HG02642 (cell line): ENCODE data around the gene SPATA7.
"Not testable (repeated sequence)": the region's sequence is repeated elsewhere in the genome, so short reads cannot be mapped to it uniquely, and the experiment has no call there.

Experiments
- ATAC-seq: cut with Tn5 transposase; IDR thresholded peaks from one replicate; pipeline ENCODE4 v1.9.1; 2021; ENCODE audit warnings: mild to moderate bottlenecking; ENCODE audit not compliant: unreplicated experiment, poor library complexity

The SPATA7 gene, protein sequence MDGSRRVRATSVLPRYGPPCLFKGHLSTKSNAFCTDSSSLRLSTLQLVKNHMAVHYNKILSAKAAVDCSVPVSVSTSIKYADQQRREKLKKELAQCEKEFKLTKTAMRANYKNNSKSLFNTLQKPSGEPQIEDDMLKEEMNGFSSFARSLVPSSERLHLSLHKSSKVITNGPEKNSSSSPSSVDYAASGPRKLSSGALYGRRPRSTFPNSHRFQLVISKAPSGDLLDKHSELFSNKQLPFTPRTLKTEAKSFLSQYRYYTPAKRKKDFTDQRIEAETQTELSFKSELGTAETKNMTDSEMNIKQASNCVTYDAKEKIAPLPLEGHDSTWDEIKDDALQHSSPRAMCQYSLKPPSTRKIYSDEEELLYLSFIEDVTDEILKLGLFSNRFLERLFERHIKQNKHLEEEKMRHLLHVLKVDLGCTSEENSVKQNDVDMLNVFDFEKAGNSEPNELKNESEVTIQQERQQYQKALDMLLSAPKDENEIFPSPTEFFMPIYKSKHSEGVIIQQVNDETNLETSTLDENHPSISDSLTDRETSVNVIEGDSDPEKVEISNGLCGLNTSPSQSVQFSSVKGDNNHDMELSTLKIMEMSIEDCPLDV

DNA sequence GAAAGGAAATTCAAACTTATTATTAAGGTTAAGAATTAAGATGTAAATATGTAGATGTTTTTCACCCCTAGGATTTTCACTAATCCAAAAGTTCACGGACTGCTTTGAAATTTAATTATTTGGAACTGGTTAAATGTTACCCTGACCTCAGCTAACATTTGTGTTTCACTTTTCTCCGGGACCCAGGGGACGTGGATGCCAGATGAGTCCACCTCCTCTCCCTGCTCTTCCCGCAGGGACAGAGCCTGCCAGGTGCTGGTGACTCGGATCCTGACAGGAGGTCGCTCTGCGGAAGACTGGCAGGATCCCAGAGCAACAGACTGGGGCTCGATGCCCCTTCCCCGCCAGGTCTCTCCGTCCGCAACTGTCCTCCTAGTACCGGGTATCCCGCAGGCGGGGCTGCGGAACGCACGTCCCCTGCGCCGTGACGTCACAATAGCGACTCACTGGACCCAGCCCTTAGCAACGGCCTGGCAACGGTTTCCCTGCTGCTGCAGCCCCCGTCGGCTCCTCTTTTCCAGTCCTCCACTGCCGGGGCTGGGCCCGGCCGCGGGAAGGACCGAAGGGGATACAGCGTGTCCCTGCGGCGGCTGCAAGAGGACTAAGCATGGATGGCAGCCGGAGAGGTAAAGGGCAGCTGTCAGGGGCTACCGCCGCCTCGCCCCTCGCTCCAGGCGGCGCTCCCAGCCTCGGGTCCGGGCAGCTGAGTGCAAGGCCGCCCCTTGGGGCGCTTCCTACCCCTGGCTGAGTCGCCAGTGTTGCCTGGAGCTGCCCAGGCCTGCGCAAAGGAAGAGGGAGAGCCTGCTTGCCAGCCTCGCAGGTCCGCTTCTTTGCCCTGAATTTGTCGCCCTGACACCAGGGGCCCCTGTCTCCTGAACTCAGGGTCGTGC lies at the start of gene SPATA7:
SPATA7 (plus strand) TSS at position 446 of the 890 bp plus-strand sequence; CDS start at position 608, 162 bp downstream.
- peak; percentile 100 for ATAC-seq

DNA sequence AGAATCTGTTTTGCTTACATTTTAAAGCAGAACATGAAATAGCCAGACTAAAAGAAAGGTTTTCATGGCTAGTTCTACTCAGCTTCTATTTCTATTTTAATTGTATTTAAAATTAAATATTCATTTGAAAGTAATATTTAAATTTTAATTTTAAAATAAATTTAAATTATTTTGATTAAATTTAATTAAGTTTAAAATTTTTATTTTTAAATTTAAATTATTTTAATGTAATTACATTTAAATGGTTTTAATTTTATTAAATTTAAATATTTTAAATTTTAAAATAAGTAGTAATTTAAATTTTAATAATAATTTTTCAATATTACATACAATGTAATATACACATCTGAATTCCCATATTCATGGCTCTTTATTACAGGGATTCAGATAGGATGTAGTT lies 45.1 kb upstream of the SPATA7 start:
- ATAC-seq = no peak

DNA sequence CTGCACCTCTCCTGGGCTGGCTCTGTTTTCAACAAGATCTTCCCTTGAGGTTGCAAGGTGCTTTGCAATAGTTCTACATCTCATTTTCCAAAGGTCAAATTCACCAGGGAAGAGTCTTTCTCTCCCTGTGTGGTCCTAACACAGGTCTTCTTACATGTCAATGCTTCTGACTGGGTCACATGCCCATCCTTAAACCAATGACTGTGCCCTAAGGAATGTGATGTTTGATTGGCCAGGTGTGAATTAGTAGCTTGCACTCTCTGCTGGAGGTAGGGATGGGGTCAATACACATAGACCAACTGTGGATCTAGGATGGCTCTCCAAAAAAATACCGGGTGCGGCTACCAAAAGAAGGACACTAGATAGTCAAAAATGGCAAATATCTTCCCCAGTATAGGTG lies 42.5 kb upstream of the SPATA7 start:
- no peak for ATAC-seq

DNA sequence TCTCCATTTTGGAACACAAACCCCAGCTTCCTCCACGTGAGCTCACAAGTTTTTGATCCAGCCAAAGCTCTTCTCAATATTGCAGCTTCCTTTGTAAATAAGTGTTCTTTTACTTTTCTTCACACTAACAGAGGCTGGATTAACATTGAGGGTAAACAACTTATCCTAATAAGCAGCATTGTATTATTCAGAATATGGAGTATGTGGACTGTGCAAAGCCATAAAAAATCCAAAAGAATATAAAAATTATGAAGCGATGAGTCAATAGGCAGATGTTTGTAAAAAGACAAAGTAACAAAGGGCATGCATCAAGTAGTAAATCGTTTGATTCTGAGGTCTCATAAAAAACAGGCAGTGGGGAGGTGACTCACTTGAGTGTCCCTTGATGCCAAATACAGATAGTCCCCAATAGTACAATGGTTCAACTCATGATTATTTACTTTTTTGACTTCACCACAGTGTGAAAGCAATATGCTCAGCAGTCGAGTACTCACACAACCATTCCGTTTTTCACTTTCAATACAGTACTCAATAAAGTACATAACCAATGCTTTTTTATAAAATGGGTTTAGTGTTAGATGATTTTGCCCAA lies 39.3 kb upstream of the SPATA7 start:
- no peak for ATAC-seq

DNA sequence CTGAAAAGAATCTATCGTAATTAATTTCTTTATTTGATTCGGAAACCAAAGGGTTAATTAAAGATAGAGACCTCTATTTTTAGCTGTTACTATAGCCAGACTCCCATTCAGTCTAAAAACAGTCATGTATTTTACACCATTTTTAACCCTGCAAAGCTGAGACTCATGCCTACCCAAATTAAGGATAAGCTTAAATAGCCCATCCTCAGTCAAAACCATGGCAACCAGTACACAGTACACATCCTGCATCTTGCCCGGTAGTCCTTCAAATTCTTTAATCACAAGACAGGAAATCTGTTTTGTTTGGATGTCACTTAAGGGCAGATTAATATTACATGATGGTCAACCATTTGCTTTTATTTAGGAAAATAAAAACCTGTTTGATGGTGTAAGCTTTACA lies 36.9 kb upstream of the SPATA7 start:
- ATAC-seq = no peak

DNA sequence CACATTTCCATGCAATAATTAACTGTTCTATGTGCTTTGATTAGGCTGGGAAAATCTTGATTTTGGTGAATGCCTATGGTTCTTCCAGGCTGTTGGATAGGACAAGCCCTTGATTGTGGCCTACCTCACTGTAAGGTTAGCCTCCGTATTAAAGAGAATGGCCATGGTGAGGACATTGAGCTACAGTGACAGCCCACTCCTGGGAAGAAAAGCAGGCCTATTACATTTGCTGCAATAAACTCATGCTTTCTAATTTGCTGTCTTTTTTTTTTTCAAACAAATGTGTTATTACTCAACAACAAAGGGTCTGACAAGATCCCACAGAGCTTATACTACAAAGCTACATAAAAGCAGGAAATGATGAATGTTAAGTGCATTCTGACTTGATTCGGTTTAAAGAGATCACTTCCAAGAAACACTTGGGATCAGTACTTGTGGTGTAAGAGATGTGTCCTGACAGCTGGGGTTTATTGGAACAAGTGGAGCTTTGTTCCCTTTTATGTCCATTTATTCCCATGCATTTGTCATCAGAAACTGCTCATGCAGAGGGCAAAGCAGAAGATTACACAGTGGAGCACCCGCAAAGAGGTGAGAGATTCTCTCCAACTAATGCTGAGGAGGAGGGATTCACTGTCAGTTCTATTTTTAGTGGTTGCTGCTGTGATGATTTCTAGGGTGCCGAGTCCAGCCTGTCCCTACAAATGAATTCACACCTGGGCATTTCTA lies 33.3 kb upstream of the SPATA7 start:
- ATAC-seq = no peak

DNA sequence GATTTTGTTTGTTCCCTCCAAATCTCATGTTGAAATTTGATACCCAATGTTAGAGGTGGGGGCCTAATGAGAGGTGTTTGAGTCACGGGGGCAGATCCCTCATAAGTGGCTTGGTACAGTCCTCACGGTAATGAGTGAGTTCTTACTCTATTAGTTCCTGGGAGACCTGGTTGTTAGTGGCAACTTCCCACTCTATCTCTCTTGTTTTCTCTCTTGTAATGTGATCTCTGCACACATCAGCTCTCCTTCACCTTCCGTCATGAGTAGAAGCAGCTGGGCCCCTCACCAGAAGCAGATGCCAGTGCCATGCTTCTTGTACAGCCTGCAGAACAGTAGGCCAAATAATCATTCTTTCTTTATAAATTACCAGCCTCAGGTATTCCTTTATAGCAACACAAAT lies 32.8 kb upstream of the SPATA7 start:
- ATAC-seq = no peak

DNA sequence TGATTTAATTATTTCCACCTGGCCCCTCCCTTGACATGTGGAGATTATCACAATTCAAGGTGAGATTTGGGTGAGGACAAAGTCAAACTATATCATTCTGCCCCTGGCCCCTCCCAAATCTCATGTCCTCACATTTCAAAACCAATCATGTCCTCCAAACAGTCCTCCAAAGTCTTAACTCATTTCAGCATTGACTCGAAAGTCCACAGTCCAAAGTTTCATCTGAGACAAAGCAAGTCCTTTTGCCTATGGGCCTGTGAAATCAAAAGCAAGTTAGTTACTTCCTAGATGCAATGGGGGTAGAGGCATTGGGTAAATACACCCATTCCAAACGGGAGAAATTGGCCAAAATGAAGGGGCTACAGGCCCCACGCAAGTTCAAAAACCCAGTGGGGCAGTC lies 31.1 kb upstream of the SPATA7 start:
- ATAC-seq = no peak

DNA sequence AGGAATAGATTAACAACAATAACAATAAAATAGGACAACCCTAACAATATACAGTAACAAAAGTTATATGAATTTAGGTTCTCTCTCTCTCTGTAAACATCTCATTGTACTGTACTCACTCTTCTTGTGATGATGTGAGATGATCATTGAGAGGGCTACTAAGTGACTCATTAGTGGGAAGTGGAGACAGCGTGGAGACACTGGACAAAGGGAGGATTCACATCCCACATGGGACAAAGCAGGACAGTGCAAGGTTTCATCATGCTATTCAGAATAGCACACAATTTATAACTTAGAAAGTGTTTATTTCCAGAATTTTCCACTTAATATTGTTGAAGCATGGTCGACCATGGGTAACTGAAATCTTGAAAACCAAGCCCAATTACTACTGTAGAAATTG lies 26.0 kb upstream of the SPATA7 start:
- no peak for ATAC-seq

DNA sequence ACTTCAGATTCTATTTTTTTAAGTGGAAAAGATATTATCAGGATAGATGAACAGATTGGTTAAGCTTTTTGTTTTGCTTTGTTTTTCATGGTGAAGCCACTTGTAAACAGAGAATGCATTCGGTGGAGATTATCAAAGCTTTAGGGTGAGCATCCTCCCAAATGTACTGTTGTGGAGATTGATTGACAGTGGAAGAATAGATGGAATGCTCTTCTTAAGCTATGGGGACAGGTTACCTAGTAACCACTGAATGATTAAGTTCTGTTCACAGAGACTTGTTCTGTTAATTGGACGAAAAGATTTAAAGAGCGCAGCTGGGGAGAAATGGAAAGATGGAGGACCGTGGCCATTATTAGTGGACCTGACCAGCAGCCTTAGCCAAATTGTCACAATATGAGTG lies 21.8 kb upstream of the SPATA7 start:
- ATAC-seq = no peak

DNA sequence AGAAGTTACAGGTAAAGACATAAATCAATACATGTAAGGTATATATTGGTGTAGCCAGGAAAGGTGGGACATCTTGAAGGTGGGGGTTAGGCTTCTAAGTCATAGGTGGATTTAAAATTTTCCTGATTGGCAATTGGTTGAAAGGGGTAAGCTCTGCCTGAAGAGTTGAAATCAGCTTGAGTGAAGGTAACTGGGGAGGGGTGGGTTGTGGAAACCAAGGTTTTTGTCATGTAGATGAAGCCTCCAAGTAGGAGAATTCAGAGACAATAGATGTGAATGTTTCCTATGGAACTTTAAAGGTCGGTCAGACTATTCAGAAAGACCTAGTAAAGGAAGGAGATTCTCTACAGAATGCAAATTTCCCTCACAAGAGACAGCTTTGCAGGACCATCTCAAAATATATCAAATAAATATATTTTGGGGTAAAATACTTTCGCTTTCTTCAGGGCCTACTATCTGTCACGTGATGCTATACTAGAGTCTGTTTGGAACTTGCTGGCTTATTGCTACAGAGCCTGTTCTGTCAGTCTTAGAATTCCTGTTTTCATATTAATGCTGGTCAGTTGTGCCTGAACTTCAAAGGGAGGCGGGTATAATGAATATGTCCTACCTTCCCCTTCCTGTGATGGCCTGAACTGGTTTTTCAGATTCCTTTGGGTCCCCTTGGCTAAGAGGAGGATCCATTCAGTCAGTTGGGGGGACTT lies 20.6 kb upstream of the SPATA7 start:
- ATAC-seq = no peak

DNA sequence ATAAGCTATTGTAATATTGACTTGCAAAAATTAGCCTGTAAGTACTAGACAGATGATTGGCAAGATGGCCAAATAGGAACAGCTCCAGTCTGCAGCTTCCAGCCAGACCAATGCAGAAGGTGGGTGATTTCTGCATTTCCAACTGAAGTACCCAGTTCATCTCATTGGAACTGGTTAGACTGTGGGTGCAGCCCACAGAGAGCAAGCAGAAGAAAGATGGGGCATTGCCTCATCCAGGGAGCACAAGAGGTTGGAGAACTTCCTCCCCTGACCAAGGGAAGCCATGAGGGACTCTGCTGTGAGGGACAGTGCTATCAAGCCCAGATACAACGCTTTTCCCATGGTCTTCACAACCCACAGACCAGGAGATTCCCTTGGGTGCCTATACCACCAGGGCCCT lies 16.0 kb upstream of the SPATA7 start:
- ATAC-seq = no peak

DNA sequence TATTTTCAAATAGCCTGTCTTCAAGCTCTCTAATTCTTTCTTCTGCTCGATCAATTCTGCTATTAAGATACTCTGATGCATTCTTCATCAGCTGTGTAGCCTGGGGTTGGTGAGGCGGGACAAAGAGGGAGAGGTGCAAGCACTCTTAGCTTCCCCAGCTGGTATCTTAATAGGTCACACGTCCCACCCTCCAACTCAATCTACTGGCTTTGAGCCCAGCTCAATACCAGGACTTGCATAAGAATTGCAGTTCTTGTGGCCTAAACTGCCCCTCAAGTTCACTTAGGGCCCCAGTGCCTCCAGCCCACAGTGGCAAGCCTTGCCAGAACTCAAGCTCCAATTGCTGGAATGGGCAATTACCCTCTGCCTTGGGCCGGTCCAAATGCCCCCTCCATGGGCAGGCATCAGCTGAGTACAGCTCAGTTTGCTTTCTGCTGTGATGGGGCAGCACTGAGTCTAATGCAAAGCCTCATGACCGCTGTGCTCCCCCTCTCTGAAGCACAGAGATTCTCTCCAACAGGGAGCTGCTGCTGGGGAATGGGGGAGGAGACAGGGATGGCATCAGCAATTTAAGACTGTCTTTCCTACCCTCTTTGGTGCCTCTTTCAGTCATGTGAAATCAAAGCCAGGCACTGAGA lies 5.6 kb upstream of the SPATA7 start:
- ATAC-seq = no peak

DNA sequence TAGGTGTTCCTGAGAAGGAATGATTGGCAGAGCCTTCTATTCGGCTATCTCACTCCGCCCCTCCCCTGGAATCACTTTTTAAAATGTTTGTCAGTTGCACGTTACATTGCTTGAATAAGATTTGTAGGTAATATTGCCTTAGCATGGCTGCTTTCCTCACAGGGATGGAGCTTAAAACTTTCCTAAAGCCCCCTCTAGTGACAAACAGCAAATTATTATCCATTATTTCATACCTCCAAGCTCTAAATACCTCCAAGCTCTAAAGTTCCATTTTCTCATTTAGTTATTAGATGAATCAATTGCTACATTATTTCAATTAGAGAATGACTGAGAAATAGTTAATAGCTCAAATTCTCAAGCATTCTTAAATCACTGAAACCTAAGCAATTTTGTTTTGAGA lies 5.1 kb upstream of the SPATA7 start:
- ATAC-seq = no peak

DNA sequence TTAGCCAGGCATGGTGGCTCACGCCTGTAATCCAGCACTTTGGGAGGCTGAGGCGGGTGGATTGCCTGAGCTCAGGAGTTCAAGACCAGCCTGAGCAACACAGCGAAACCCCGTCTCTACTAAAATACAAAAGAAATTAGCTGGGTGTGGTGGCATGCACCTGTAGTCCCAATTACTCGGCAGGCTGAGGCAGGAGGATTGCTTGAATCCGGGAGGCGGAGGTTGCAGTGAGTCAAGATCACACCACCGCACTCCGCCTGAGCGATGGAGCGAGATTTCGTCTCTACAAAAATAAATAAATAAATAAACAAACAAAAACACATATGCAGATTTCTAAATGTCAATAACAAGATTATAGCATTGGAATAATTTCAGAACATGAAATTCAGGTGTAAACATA lies 3.8 kb upstream of the SPATA7 start:
- ATAC-seq = not testable (repeated sequence)

DNA sequence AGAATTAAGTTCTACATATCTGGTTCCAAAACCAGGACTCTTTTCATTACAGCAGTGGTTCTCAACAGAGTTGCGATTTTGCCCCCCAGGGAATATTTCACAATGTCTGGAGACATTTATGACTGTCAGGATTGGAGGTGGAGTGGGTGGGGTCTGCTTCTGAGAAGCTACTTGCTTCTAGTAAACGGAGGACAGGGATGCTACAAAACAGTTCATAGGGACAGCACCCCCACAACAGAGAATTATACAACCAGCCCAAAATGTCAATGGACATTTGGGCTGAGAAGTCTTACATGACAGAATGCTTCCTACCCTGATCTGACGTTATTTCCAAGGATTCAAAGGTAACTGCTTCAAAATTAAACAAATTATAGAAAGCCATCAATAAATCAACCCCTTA lies 739 bp upstream of the SPATA7 start:
- no peak for ATAC-seq

DNA sequence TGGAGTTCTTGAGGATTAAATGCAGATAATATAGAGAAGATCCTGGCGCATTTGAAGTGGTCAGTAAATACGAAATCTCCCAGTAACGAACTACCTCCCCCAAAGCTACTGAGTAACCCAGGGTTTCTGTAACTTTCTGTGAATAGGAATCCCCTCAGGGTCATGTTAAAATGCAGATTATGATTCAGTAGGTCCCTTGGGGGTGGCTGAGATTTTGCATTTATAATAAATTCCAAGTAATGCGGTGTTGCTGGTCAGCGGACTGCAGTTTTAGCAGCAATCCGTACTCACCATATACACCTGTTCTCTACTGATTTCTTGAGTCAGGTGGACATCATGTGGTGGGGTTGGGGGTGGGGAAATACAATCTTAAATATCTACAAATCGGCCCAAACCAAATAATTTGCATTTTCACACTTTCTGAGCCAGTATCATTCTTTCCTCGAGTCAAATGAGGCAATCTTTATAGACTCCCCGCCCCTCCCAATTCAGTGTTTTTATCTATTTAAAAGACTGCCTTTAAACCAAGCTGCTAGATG lies 868 bp downstream of the SPATA7 start:
- ATAC-seq = no peak

DNA sequence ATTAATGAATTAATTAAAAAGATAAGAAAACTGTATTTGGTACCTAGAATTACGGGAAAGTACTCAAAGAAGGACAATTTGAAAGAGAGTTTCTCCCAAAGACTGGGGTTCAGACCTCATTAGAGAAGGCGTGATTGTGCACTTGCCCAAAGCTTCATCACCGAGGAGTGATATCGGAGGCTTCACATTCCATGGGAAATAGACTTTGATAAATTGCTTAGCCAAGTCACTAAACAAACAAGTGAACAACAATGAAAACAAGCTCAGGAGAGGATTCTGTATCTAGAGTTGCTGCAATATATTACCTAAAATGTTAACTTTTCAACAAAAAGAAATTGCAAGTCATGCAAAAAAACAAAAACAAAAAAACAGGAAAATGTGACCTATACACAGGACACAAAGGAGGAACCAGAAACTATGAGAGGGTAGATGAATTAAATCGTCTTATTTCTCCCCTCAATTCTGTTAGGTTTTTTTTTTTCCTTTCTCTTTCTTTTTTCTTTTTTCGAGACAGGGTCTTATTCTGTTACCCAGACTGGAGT lies 3.4 kb downstream of the SPATA7 start:
- ATAC-seq = no peak
